Activated B cell treated with CpG ODN at 0.5 μM for 24 hours (primary cell): ENCODE measurements around the gene CHST9. TPM values are rescaled to one million over a fixed set of nuclear protein-coding genes. Genes with fewer than 3 reads are reported as not detected.

Experiments
- ATAC-seq: fragments of 200-7000 bp; cut with Tn5 transposase; one replicate; pipeline ENCODE4 v1.10.0; 2021; ENCODE audit warnings: low read depth, mild to moderate bottlenecking, moderate library complexity
- CTCF ChIA-PET: fragments of 350-600 bp; sonication (Branson Sonifier 250); formaldehyde crosslinking; loops from one replicate; lab custom pipeline; 2021; ENCODE audit warnings: antibody characterized with exemption; lab: Charles Lee
- POLR2A ChIA-PET: fragments of 350-600 bp; sonication (Branson Sonifier 250); formaldehyde crosslinking; loops from one replicate; lab custom pipeline; 2021; ENCODE audit warnings: antibody characterized with exemption; lab: Charles Lee
- DNase-seq: peaks from one replicate; pipeline ENCODE4 v3.0.0; 2022
- H3K27ac Mint-ChIP-seq: one replicate; pipeline ENCODE4 v1.8.0; 2020; ENCODE audit warnings: mixed read lengths
- H3K27me3 Mint-ChIP-seq: one replicate; pipeline ENCODE4 v1.8.0; 2021; ENCODE audit warnings: mixed read lengths
- H3K36me3 Mint-ChIP-seq: one replicate; pipeline ENCODE4 v1.8.0; 2021; ENCODE audit warnings: low read depth, mixed read lengths
- H3K4me1 Mint-ChIP-seq: one replicate; pipeline ENCODE4 v1.8.0; 2021; ENCODE audit warnings: mixed read lengths
- H3K4me3 Mint-ChIP-seq: one replicate; pipeline ENCODE4 v1.8.0; 2020; ENCODE audit warnings: mild to moderate bottlenecking, mixed read lengths
- H3K9me3 Mint-ChIP-seq: one replicate; pipeline ENCODE4 v1.8.0; 2020; ENCODE audit warnings: mixed read lengths
- CTCF ChIP-seq: fragments of 200-600 bp; IDR thresholded peaks from one replicate; pipeline ENCODE4 v1.8.0; 2022; ENCODE audit warnings: antibody characterized with exemption, mild to moderate bottlenecking
- intact Hi-C: fragments of 100-400 bp; cut with micrococcal nuclease; formaldehyde crosslinking; loops from one replicate; pipeline ENCODE4 v1.15.1; 2024
- total RNA-seq: library from RNA; stranded (reverse); gene quantifications from 2 replicates; pipeline ENCODE4 v1.2.3, GENCODE V29; 2022

The CHST9 gene
- total RNA-seq, 1 donor from 2014 or later = not detected

GRCh38 chr18:27206411-27206810 is 21.3 kb upstream of the CHST9 start:
- H3K4me3 Mint-ChIP-seq = no peak overlapping the region
- no peak for ATAC-seq
- no peaks in the 10 kb centered on the region for H3K9me3 Mint-ChIP-seq
- no peaks in the 10 kb centered on the region for H3K27me3 Mint-ChIP-seq
- ChIA-PET CTCF (no interaction called here), POLR2A (no interaction called here)
- H3K4me1 Mint-ChIP-seq = no peaks in the 10 kb centered on the region
- intact Hi-C loops = no loop called here
- TF ChIP-seq CTCF = no peak
- no peak for DNase-seq
- no peak overlapping the region for H3K27ac Mint-ChIP-seq
- H3K36me3 Mint-ChIP-seq = no peaks in the 10 kb centered on the region

- no peaks in the 10 kb centered on the region for H3K36me3 Mint-ChIP-seq
- no peaks in the 10 kb centered on the region for H3K4me1 Mint-ChIP-seq
- H3K27me3 Mint-ChIP-seq = no peaks in the 10 kb centered on the region
- no peaks in the 10 kb centered on the region for H3K9me3 Mint-ChIP-seq
- ATAC-seq (no peak), DNase-seq (no peak)
- H3K4me3 Mint-ChIP-seq = no peak overlapping the region
- ChIA-PET POLR2A (no interaction called here), CTCF (no interaction called here)
- TF ChIP-seq CTCF = no peak
- H3K27ac Mint-ChIP-seq = no peak overlapping the region
- intact Hi-C loops = no loop called here
These were observed 17.6 kb upstream of the CHST9 start for GRCh38 chr18:27202741-27203140.

- no peaks in the 10 kb centered on the region for H3K9me3 Mint-ChIP-seq
- TF ChIP-seq CTCF = no peak
- POLR2A ChIA-PET = no interaction called here
These were observed 12.9 kb upstream of the CHST9 start for GRCh38 chr18:27198036-27198435.

GRCh38 chr18:27188309-27188708 is 3.2 kb upstream of the CHST9 start:
- peaks cover 19% of the 10 kb centered on the region for H3K27me3 Mint-ChIP-seq
- no peak overlapping the region for H3K27ac Mint-ChIP-seq
- TF ChIP-seq CTCF = no peak
- ATAC-seq (no peak), DNase-seq (no peak)
- intact Hi-C loops = no loop called here
- CTCF ChIA-PET = no interaction called here
- H3K4me1 Mint-ChIP-seq = no peaks in the 10 kb centered on the region
- H3K36me3 Mint-ChIP-seq = no peaks in the 10 kb centered on the region
- H3K4me3 Mint-ChIP-seq = no peak overlapping the region
- POLR2A ChIA-PET = no interaction called here
- H3K9me3 Mint-ChIP-seq = no peaks in the 10 kb centered on the region

More at GRCh38 chr18:27198036-27198435, 12.9 kb upstream of the CHST9 start:
- Mint-ChIP-seq H3K27ac (no peak overlapping the region), H3K4me1 (no peaks in the 10 kb centered on the region), H3K27me3 (no peaks in the 10 kb centered on the region), H3K4me3 (no peak overlapping the region), H3K36me3 (no peaks in the 10 kb centered on the region)
- intact Hi-C loops = no loop called here
- CTCF ChIA-PET = no interaction called here
- no peak for ATAC-seq
- no peak for DNase-seq

GRCh38 chr18:27185897-27186296 is 789 bp upstream of the CHST9 start:
- ChIA-PET POLR2A (no interaction called here), CTCF (no interaction called here)
- peaks cover 27% of the 10 kb centered on the region for H3K27me3 Mint-ChIP-seq
- no peak for ATAC-seq
- no peak overlapping the region for H3K4me3 Mint-ChIP-seq
- no peaks in the 10 kb centered on the region for H3K9me3 Mint-ChIP-seq
- H3K4me1 Mint-ChIP-seq = no peaks in the 10 kb centered on the region
- no peaks in the 10 kb centered on the region for H3K36me3 Mint-ChIP-seq
- TF ChIP-seq CTCF = no peak
- H3K27ac Mint-ChIP-seq = no peak overlapping the region
- intact Hi-C loops = no loop called here
- DNase-seq = no peak
